Epithelial cell of esophagus (primary cell): ENCODE measurements around the gene ANK3.
A peak's percentile ranks its signal among the peaks of the same experiment; 100 is the strongest.

ENCODE experiments used
- DNase-seq: peaks from one replicate; pipeline ENCODE4 v3.0.0; 2010; ENCODE audit warnings: low read depth
- H3K4me3 ChIP-seq: 2 replicates; pipeline ENCODE4 v1.5.1; 2011; ENCODE audit warnings: mild to moderate bottlenecking, low read length, control low read depth
- CTCF ChIP-seq: IDR thresholded peaks from 2 replicates; pipeline ENCODE4 v1.5.1; 2011; ENCODE audit warnings: low read depth, mild to moderate bottlenecking, low read length, control low read depth, inconsistent platforms; ENCODE audit not compliant: insufficient read depth; ENCODE audit errors: missing control alignments

ANK3 gene

GRCh38 chr10:60390224-60390626 is 550 bp upstream of the ANK3 start:
- no peak for DNase-seq
- no peak for TF ChIP-seq CTCF
- no peak overlapping the region for H3K4me3 ChIP-seq

GRCh38 chr10:60388709-60389301 is 870 bp downstream of the ANK3 start:
- TF ChIP-seq CTCF = no peak
- no peak for DNase-seq
- no peak overlapping the region for H3K4me3 ChIP-seq

GRCh38 chr10:60388116-60388625 is 1.5 kb downstream of the ANK3 start:
- DNase-seq = no peak
- TF ChIP-seq CTCF = no peak
- H3K4me3 ChIP-seq = no peak overlapping the region

GRCh38 chr10:60387531-60387930 is 2.1 kb downstream of the ANK3 start:
- no peak overlapping the region for H3K4me3 ChIP-seq
- DNase-seq = no peak
- TF ChIP-seq CTCF = no peak

- no peak for TF ChIP-seq CTCF
- no peak for DNase-seq
- H3K4me3 ChIP-seq = no peak overlapping the region
These were observed 4.3 kb downstream of the ANK3 start for GRCh38 chr10:60385399-60385738.

GRCh38 chr10:60384708-60385398 is 4.8 kb downstream of the ANK3 start:
- no peak for TF ChIP-seq CTCF
- no peak overlapping the region for H3K4me3 ChIP-seq
- peak; percentile 89 for DNase-seq

- TF ChIP-seq CTCF = no peak
- H3K4me3 ChIP-seq = no peak overlapping the region
- DNase-seq = no peak
These were observed 5.7 kb downstream of the ANK3 start for GRCh38 chr10:60384011-60384410.
